HEK293 (cell line): ENCODE results near the gene ZXDC.

Experiments used
- CTCF ChIA-PET: fragments of 350-600 bp; formaldehyde crosslinking; extraction: SDS; loops from one replicate; lab custom pipeline; 2021; ENCODE audit warnings: antibody characterized with exemption; lab: Yijun Ruan, JAX
- POLR2A ChIA-PET: fragments of 300-600 bp; formaldehyde crosslinking; extraction: SDS; loops from one replicate; lab custom pipeline; 2020; ENCODE audit warnings: antibody characterized with exemption, inconsistent platforms; lab: Yijun Ruan, JAX
- H3K27ac ChIP-seq: fragments of 200-500 bp; sonication (Bioruptor generic); 2 replicates; pipeline ENCODE4 v1.5.1; 2014; ENCODE audit warnings: low read depth, low read length, control low read depth, inconsistent platforms; ENCODE audit errors: extremely low read depth
- H3K36me3 ChIP-seq, 2 experiments: fragments of 200-500 bp in 1 of 2; sonication (Bioruptor generic) in 1 of 2; 1 replicate in 1 of 2; 2 replicates in 1 of 2; pipeline ENCODE4 v1.5.1; 2014 to 2017; ENCODE audit warnings: inconsistent platforms in 2 of 2, low read length in 2 of 2; ENCODE audit not compliant: control insufficient read depth in 2 of 2, insufficient read depth in 1 of 2
- H3K4me1 ChIP-seq: fragments of 200-500 bp; sonication (Bioruptor generic); 2 replicates; pipeline ENCODE4 v1.5.1; 2014; ENCODE audit warnings: mild to moderate bottlenecking, low read length, inconsistent platforms; ENCODE audit not compliant: control insufficient read depth, insufficient read depth
- H3K4me3 ChIP-seq: 2 replicates; pipeline ENCODE4 v1.5.1; 2011; ENCODE audit warnings: low read depth, mild to moderate bottlenecking, control low read depth, low read length, moderate library complexity
- H3K9me3 ChIP-seq: fragments of 200-500 bp; sonication (Bioruptor generic); 2 replicates; pipeline ENCODE4 v1.5.1; 2014; ENCODE audit warnings: low read depth, low read length, inconsistent platforms; ENCODE audit not compliant: control insufficient read depth, insufficient read depth
- KLF10 ChIP-seq: fragments of 450-650 bp; IDR thresholded peaks from 2 replicates; pipeline ENCODE4 v1.5.1; 2018; ENCODE audit warnings: missing biosample characterization, mild to moderate bottlenecking, missing genetic modification characterization
- PRDM1 ChIP-seq: fragments of 450-650 bp; formaldehyde crosslinking; IDR thresholded peaks from 2 replicates; pipeline ENCODE4; 2016; ENCODE audit warnings: missing biosample characterization, missing genetic modification characterization
- SETDB1 ChIP-seq: IDR thresholded peaks from one replicate; pipeline ENCODE4 v1.6.1; 2017; ENCODE audit warnings: mild to moderate bottlenecking, low read length, moderate library complexity, mixed read lengths; ENCODE audit not compliant: insufficient read length
- ZFP69B ChIP-seq: fragments of 450-650 bp; formaldehyde crosslinking; IDR thresholded peaks from 2 replicates; pipeline ENCODE4 v1.5.1; 2016; ENCODE audit warnings: missing biosample characterization, missing genetic modification characterization
- ZNF132 ChIP-seq: fragments of 450-650 bp; formaldehyde crosslinking; IDR thresholded peaks from 2 replicates; pipeline ENCODE4 v1.5.1; 2017; ENCODE audit warnings: missing biosample characterization, missing genetic modification characterization, borderline replicate concordance
- ZNF501 ChIP-seq: fragments of 450-650 bp; formaldehyde crosslinking; IDR thresholded peaks from 2 replicates; pipeline ENCODE4 v1.5.1; 2016; ENCODE audit warnings: missing biosample characterization, missing genetic modification characterization
- ZNF518A ChIP-seq: fragments of 450-650 bp; formaldehyde crosslinking; conservative IDR thresholded peaks from 2 replicates; pipeline ENCODE4 v1.5.1; 2016; ENCODE audit warnings: low read depth, missing biosample characterization, missing genetic modification characterization
- ZNF555 ChIP-seq: fragments of 450-650 bp; formaldehyde crosslinking; conservative IDR thresholded peaks from 2 replicates; pipeline ENCODE4 v1.5.1; 2017; ENCODE audit warnings: missing biosample characterization, mild to moderate bottlenecking, missing genetic modification characterization, inconsistent platforms
- ZNF654 ChIP-seq: fragments of 450-650 bp; formaldehyde crosslinking; IDR thresholded peaks from 2 replicates; pipeline ENCODE4 v1.5.1; 2016; ENCODE audit warnings: low read depth, missing biosample characterization, missing genetic modification characterization
- TF ChIP-seq, protein P1 (sequence below): fragments of 450-650 bp; formaldehyde crosslinking; conservative IDR thresholded peaks from 2 replicates; pipeline ENCODE4 v1.5.1; 2016; ENCODE audit warnings: low read depth, missing biosample characterization, missing genetic modification characterization
- TF ChIP-seq, protein P2 (sequence below): fragments of 450-650 bp; formaldehyde crosslinking; IDR thresholded peaks from 2 replicates; pipeline ENCODE4 v1.5.1; 2017; ENCODE audit warnings: missing biosample characterization, missing genetic modification characterization

Gene ZXDC

DNA sequence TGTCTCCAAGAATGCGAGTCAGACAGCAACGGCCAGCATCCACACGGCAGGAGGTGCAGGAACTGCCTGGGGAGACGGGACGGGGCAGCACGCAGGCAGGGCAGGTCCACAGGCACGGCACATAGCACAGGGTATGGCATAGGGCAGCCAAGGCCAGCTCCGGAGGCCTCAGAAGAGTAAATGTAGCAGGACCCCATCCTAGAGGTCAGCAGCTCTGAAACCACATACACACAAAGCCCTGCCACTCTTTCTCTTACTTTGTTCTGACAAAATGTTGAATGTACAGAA, 26.9 kb downstream of the ZXDC start (continued):
- no peak for TF ChIP-seq ZNF501 (tag by site-specific recombination)
- TF ChIP-seq ZFP69B: no peak

GRCh38 chr3:126448136-126448892, 27.4 kb downstream of the ZXDC start:
- POLR2A ChIA-PET: no interaction called here
- TF ChIP-seq PRDM1: no peak
- TF ChIP-seq, protein P1, sequence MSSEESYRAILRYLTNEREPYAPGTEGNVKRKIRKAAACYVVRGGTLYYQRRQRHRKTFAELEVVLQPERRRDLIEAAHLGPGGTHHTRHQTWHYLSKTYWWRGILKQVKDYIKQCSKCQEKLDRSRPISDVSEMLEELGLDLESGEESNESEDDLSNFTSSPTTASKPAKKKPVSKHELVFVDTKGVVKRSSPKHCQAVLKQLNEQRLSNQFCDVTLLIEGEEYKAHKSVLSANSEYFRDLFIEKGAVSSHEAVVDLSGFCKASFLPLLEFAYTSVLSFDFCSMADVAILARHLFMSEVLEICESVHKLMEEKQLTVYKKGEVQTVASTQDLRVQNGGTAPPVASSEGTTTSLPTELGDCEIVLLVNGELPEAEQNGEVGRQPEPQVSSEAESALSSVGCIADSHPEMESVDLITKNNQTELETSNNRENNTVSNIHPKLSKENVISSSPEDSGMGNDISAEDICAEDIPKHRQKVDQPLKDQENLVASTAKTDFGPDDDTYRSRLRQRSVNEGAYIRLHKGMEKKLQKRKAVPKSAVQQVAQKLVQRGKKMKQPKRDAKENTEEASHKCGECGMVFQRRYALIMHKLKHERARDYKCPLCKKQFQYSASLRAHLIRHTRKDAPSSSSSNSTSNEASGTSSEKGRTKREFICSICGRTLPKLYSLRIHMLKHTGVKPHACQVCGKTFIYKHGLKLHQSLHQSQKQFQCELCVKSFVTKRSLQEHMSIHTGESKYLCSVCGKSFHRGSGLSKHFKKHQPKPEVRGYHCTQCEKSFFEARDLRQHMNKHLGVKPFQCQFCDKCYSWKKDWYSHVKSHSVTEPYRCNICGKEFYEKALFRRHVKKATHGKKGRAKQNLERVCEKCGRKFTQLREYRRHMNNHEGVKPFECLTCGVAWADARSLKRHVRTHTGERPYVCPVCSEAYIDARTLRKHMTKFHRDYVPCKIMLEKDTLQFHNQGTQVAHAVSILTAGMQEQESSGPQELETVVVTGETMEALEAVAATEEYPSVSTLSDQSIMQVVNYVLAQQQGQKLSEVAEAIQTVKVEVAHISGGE (tag by site-specific recombination): no peak
- no peak for TF ChIP-seq SETDB1
- TF ChIP-seq ZFP69B: no peak
- TF ChIP-seq, protein P2, sequence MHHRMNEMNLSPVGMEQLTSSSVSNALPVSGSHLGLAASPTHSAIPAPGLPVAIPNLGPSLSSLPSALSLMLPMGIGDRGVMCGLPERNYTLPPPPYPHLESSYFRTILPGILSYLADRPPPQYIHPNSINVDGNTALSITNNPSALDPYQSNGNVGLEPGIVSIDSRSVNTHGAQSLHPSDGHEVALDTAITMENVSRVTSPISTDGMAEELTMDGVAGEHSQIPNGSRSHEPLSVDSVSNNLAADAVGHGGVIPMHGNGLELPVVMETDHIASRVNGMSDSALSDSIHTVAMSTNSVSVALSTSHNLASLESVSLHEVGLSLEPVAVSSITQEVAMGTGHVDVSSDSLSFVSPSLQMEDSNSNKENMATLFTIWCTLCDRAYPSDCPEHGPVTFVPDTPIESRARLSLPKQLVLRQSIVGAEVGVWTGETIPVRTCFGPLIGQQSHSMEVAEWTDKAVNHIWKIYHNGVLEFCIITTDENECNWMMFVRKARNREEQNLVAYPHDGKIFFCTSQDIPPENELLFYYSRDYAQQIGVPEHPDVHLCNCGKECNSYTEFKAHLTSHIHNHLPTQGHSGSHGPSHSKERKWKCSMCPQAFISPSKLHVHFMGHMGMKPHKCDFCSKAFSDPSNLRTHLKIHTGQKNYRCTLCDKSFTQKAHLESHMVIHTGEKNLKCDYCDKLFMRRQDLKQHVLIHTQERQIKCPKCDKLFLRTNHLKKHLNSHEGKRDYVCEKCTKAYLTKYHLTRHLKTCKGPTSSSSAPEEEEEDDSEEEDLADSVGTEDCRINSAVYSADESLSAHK: no peak
- TF ChIP-seq ZNF555 (tag by site-specific recombination): no peak
- no peak for TF ChIP-seq KLF10 (tag by site-specific recombination)
- no peak for TF ChIP-seq ZNF654 (tag by site-specific recombination)
- no peak for TF ChIP-seq ZNF132
- no peak for TF ChIP-seq ZNF518A (tag by site-specific recombination)
- H3K36me3 ChIP-seq: peaks cover 5 to 73% of the 10 kb centered on the region in 2 experiments; a peak in 2 of 3 replicates

More at GRCh38 chr3:126448136-126448892, 27.4 kb downstream of the ZXDC start:
- H3K4me3 ChIP-seq: no peak overlapping the region
- CTCF ChIA-PET: interaction anchor here (0.6 to 1.2 kb wide), 2 partner anchors 191 to 755 kb away, joined by 3 to 6 read pairs; no protein-coding TSS in a partner anchor
- H3K4me1 ChIP-seq: no peaks in the 10 kb centered on the region
- no peak overlapping the region for H3K27ac ChIP-seq
- H3K9me3 ChIP-seq: no peaks in the 10 kb centered on the region
